B cell (primary cell): ENCODE measurements around the gene FKBP7. TPM values are rescaled to one million over a fixed set of nuclear protein-coding genes. Genes with fewer than 3 reads are reported as not detected.

ENCODE experiments used
- ATAC-seq: fragments of 200-7000 bp; cut with Tn5 transposase; one replicate; pipeline ENCODE4 v1.10.0; 2021; ENCODE audit warnings: low read depth, mild to moderate bottlenecking, moderate number of reproducible peaks, moderate library complexity
- CTCF ChIA-PET: fragments of 350-600 bp; sonication (Branson Sonifier 250); formaldehyde crosslinking; loops from one replicate; lab custom pipeline; 2021; ENCODE audit warnings: antibody characterized with exemption, inconsistent platforms; lab: Charles Lee
- POLR2A ChIA-PET: fragments of 350-600 bp; sonication (Branson Sonifier 250); formaldehyde crosslinking; loops from one replicate; lab custom pipeline; 2021; ENCODE audit warnings: antibody characterized with exemption; lab: Charles Lee
- DNase-seq: peaks from one replicate; pipeline ENCODE4 v3.0.0; 2013
- H2AFZ ChIP-seq: 2 replicates; pipeline ENCODE4 v1.6.1; 2012; ENCODE audit warnings: mild to moderate bottlenecking, low read depth, low read length; ENCODE audit not compliant: insufficient read depth, poor library complexity, severe bottlenecking
- H3K27ac ChIP-seq, 2 donors: 1 replicate in 1 of 2; 2 replicates in 1 of 2; pipeline ENCODE4 v1.5.1; 2012 to 2013; ENCODE audit warnings: low read length in 2 of 2, mild to moderate bottlenecking in 2 of 2, moderate library complexity in 1 of 2
- H3K27me3 ChIP-seq, 4 experiments: fragments of 200-600 bp in 1 of 4; sonication (generic) in 1 of 4; replicated peaks in 1 of 4; 1 replicate in 2 of 4; 2 replicates in 2 of 4; pipeline versions ENCODE4 v1.6.1 to v1.7.0; 2013 to 2016; ENCODE audit warnings: low read length in 3 of 4, mild to moderate bottlenecking in 2 of 4, mixed read lengths in 1 of 4, moderate library complexity in 1 of 4; ENCODE audit not compliant: insufficient read depth in 4 of 4, control insufficient read depth in 3 of 4; ENCODE audit errors: control extremely low read depth in 1 of 4
- H3K36me3 ChIP-seq, 2 experiments: replicated peaks in 1 of 2; 1 replicate in 1 of 2; 2 replicates in 1 of 2; pipeline versions ENCODE4 v1.6.1 to v1.7.1; 2013; ENCODE audit warnings: low read length in 1 of 2; ENCODE audit not compliant: insufficient read depth in 2 of 2, control insufficient read depth in 1 of 2; ENCODE audit errors: control extremely low read depth in 1 of 2, extremely low read depth in 1 of 2
- H3K4me1 ChIP-seq, 2 donors: fragments of 200-600 bp in 1 of 2; sonication (generic) in 1 of 2; 1 replicate in 1 of 2; 2 replicates in 1 of 2; pipeline versions ENCODE4 v1.5.1 to v1.6.1; 2013 to 2017; ENCODE audit warnings: low read length in 2 of 2; ENCODE audit not compliant: control insufficient read depth in 2 of 2, insufficient read depth in 2 of 2
- H3K4me2 ChIP-seq: replicated peaks from 2 replicates; pipeline ENCODE3; 2012; ENCODE audit warnings: mild to moderate bottlenecking, low read depth, low read length; ENCODE audit not compliant: poor library complexity, severe bottlenecking
- H3K4me3 ChIP-seq, 5 experiments: fragments of 200-600 bp in 1 of 5; sonication (generic) in 1 of 5; 1 replicate in 3 of 5; 2 replicates in 2 of 5; pipeline versions ENCODE4 v1.5.1 to v1.7.0; 2011 to 2016; ENCODE audit warnings: low read length in 4 of 5, mild to moderate bottlenecking in 4 of 5, low read depth in 2 of 5, control low read depth in 1 of 5, moderate library complexity in 1 of 5; ENCODE audit not compliant: insufficient read depth in 1 of 5; ENCODE audit errors: control extremely low read depth in 1 of 5, extremely low read depth in 1 of 5
- H3K79me2 ChIP-seq: fragments of 200-600 bp; sonication (generic); one replicate; pipeline ENCODE4 v1.6.0; 2016; ENCODE audit warnings: low read length; ENCODE audit not compliant: control insufficient read depth, insufficient read depth
- H3K9ac ChIP-seq: fragments of 200-600 bp; sonication (generic); 2 replicates; pipeline ENCODE4 v1.6.1; 2017; ENCODE audit warnings: mild to moderate bottlenecking, low read length, moderate library complexity
- H3K9me3 ChIP-seq, 3 donors: one replicate each; pipeline versions ENCODE4 v1.6.1 to v1.7.1; 2013; ENCODE audit warnings: low read length in 2 of 3; ENCODE audit not compliant: control insufficient read depth in 2 of 3, insufficient read depth in 1 of 3; ENCODE audit errors: control extremely low read depth in 1 of 3
- H4K20me1 ChIP-seq: 2 replicates; pipeline ENCODE4 v1.6.0; 2012; ENCODE audit warnings: mild to moderate bottlenecking, low read length; ENCODE audit not compliant: insufficient read depth, control insufficient read depth, poor library complexity, severe bottlenecking
- H3K27ac Mint-ChIP-seq: one replicate; pipeline ENCODE4 v1.8.0; 2021; ENCODE audit warnings: mixed read lengths
- H3K27me3 Mint-ChIP-seq: one replicate; pipeline ENCODE4 v1.8.0; 2021; ENCODE audit warnings: mixed read lengths
- H3K4me1 Mint-ChIP-seq: one replicate; pipeline ENCODE4 v1.8.0; 2021; ENCODE audit warnings: mixed read lengths
- H3K4me3 Mint-ChIP-seq: one replicate; pipeline ENCODE4 v1.8.0; 2021; ENCODE audit warnings: mixed read lengths
- H3K9me3 Mint-ChIP-seq: one replicate; pipeline ENCODE4 v1.8.0; 2022; ENCODE audit warnings: mixed read lengths; ENCODE audit not compliant: insufficient read depth
- EZH2 ChIP-seq: IDR thresholded peaks from 2 replicates; pipeline ENCODE4 v1.6.1; 2012; ENCODE audit warnings: borderline replicate concordance, low read depth, mild to moderate bottlenecking, moderate library complexity, low read length; ENCODE audit not compliant: insufficient read depth, poor library complexity, severe bottlenecking
- WGBS: methylation state at CpG from one replicate; pipeline ENCODE4 v1.1.5; 2013; ENCODE audit warnings: missing lambda C conversion rate; ENCODE audit not compliant: insufficient coverage; 5-methylcytosine and 5-hydroxymethylcytosine counted together
- intact Hi-C: fragments of 100-400 bp; cut with micrococcal nuclease; formaldehyde crosslinking; loops from one replicate; pipeline ENCODE4 v1.10.0; 2022
- polyA plus RNA-seq: library from polyadenylated mRNA; depleted of rRNA; stranded (reverse); fragments of >200 nt; gene quantifications from 2 replicates; pipeline ENCODE4 v1.2.3, GENCODE V29; 2012
- total RNA-seq, 2 donors: library from RNA; stranded (reverse); fragments of 120-200 nt in 1 of 2; gene quantifications; 1 replicate in 1 of 2; 2 replicates in 1 of 2; pipeline versions ENCODE4 v1.2.3 to v1.2.4, GENCODE V29; 2013 to 2022
- TF ChIP-seq, protein P1 (sequence below): fragments of 200-600 bp; IDR thresholded peaks from one replicate; pipeline ENCODE4 v1.8.0; 2022; ENCODE audit warnings: antibody characterized with exemption, mild to moderate bottlenecking

The FKBP7 gene
- total and polyA plus RNA-seq, 2 donors (not counting 1 experiment from before 2014, with no cell fraction given), result 0.39 to 0.97 TPM

DNA sequence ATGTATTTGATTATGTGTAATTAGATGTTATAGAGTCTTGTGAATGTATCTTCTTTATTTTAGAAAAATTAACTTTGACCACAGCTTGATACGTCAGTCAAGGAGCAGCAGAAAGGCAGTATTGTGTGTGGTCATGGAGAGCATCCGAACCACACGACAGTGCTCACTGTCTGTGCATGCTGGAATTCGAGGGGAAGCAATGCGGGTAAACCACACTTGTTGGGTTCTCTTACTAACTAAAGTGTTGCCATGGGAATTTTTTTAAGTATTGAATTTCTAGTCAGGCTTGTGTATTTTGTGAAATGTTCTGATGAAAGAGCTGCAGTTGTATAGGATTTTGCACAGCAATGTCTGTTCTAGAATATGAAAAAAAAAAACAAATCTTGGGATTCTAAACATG, 22.5 kb downstream of the FKBP7 start:
- no peak overlapping the region for H3K4me3 Mint-ChIP-seq
- ATAC-seq (no peak), DNase-seq (no peak)
- no peaks in the 10 kb centered on the region for H3K27me3 ChIP-seq
- no peak overlapping the region for H3K9ac ChIP-seq
- no peak for TF ChIP-seq EZH2
- TF ChIP-seq, protein P1, sequence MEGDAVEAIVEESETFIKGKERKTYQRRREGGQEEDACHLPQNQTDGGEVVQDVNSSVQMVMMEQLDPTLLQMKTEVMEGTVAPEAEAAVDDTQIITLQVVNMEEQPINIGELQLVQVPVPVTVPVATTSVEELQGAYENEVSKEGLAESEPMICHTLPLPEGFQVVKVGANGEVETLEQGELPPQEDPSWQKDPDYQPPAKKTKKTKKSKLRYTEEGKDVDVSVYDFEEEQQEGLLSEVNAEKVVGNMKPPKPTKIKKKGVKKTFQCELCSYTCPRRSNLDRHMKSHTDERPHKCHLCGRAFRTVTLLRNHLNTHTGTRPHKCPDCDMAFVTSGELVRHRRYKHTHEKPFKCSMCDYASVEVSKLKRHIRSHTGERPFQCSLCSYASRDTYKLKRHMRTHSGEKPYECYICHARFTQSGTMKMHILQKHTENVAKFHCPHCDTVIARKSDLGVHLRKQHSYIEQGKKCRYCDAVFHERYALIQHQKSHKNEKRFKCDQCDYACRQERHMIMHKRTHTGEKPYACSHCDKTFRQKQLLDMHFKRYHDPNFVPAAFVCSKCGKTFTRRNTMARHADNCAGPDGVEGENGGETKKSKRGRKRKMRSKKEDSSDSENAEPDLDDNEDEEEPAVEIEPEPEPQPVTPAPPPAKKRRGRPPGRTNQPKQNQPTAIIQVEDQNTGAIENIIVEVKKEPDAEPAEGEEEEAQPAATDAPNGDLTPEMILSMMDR, result no peak
- H3K27ac ChIP-seq, result no peak overlapping the region
- ChIA-PET POLR2A (no interaction called here), CTCF (no interaction called here)
- no peaks in the 10 kb centered on the region for H4K20me1 ChIP-seq
- no peaks in the 10 kb centered on the region for H3K9me3 ChIP-seq
- H3K27me3 Mint-ChIP-seq, result no peaks in the 10 kb centered on the region
- no peak overlapping the region for H3K4me3 ChIP-seq
- 94% methylated on average over 4 of the region's 5 CpGs for WGBS
- no peak overlapping the region for H3K27ac Mint-ChIP-seq
- peaks cover 3% of the 10 kb centered on the region for H3K4me1 Mint-ChIP-seq
- no peak overlapping the region for H2AFZ ChIP-seq
- no peaks in the 10 kb centered on the region for H3K9me3 Mint-ChIP-seq
- no peaks in the 10 kb centered on the region for H3K79me2 ChIP-seq
- H3K4me1 ChIP-seq, result peaks cover 0 to 6% of the 10 kb centered on the region in 2 donors
- H3K36me3 ChIP-seq, result no peaks in the 10 kb centered on the region
- intact Hi-C loops, result loop anchor here (10.0 kb wide), 1 partner anchor 809 kb away; the partner anchor contains the start of gene SESTD1
- H3K4me2 ChIP-seq, result no peak overlapping the region

GRCh38 chr2:178452870-178453269, 25.5 kb downstream of the FKBP7 start:
- Histone ChIP-seq H2AFZ (no peak overlapping the region), H3K4me2 (no peak overlapping the region), H3K27me3 (no peaks in the 10 kb centered on the region), H3K27ac (no peak overlapping the region), H3K9ac (no peak overlapping the region), H3K9me3 (no peaks in the 10 kb centered on the region), H3K36me3 (peaks cover 0 to 2% of the 10 kb centered on the region in 2 experiments), H3K79me2 (peaks cover 11% of the 10 kb centered on the region), H3K4me1 (peaks cover 7 to 16% of the 10 kb centered on the region in 2 donors), H3K4me3 (no peak overlapping the region), H4K20me1 (peaks cover 19% of the 10 kb centered on the region)
- DNase-seq (no peak), ATAC-seq (no peak)
- Mint-ChIP-seq H3K27me3 (no peaks in the 10 kb centered on the region), H3K4me1 (peaks cover 26% of the 10 kb centered on the region), H3K27ac (no peak overlapping the region), H3K4me3 (no peak overlapping the region), H3K9me3 (no peaks in the 10 kb centered on the region)
- no peak for TF ChIP-seq EZH2
- TF ChIP-seq, protein P1, result no peak
- intact Hi-C loops, result loop anchor here (10.0 kb wide), 1 partner anchor 812 kb away; the partner anchor contains the start of gene SESTD1
- 100% methylated on average over 1 of the region's 5 CpGs for WGBS
- POLR2A ChIA-PET, result no interaction called here
- CTCF ChIA-PET, result interaction anchor here (0.6 to 2.8 kb wide), 2 partner anchors 38 to 353 kb away, joined by 4 to 7 read pairs; no protein-coding TSS in a partner anchor
